GM18526 (cell line): ENCODE results near the gene CEP290.

Experiments used
- POLR2A ChIP-seq: IDR thresholded peaks from 3 replicates; pipeline ENCODE4 v1.6.1; 2011; ENCODE audit not compliant: insufficient read length; ENCODE audit errors: extremely low read depth

CEP290 gene

DNA sequence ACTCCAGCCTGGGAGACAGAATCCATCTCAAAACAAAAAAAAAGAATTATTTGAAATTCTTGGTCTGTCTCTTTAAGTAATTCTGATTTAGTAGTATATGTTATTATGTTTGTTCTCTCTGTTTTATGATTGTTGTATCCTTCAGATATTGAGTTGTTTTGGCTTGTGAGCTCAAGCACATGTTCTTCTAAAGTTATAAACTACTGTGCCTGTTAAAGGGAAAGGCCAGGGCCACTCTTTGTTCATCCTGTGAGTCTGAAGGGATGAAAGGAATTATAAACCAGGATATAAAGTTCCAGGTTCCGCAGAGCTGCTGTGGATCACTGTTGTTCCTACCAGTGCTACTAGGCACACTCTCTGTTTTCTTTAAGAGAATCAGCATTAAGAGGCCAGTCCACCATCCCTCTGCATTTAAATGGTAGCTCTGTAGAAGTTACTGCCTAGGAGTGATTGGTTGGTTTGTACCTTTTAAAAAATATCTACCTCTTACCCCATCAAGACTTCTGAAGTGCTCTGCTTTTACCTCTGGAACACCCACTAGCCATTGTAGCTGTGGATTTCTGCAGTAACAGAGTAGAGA, 14.3 kb upstream of the CEP290 start:
- TF ChIP-seq POLR2A, result no peak

DNA sequence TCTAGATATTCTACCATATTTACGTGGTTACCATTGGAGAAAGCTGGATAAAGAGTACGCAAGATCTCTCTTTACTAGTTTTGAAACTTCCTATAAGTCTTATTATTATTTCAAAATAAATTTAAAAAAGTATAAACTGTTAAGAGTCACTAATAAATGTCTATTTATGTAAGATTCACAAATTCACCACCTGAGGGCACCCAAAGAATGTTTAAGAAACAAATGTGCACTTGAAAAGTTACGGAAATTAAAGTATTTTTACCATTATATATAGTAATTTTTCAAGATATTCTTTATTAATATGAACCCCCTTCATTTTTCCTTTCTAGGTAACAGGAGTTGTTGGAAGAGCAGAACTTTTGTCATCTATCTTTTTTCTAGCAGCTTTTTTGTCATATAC, 12.1 kb upstream of the CEP290 start:
- TF ChIP-seq POLR2A, result no peak

DNA sequence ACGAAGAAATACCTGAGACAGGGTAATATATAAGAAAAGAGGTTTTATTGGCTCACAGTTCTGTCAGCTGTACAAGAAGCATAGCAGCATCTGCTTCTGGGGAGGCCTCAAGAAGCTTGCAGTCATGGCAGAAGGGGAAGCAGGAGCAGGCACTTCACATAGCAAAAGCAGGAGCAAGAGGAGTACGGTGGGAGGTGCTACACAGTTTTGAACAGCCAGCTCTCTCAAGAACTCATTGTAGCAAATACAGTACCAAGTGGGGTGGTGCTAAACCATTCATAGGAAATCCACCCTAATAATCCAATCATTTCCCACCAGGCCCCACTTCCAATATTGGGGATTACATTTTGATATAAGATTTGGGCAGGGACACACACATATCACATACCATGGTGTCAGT, 8.2 kb upstream of the CEP290 start:
- no peak for TF ChIP-seq POLR2A

DNA sequence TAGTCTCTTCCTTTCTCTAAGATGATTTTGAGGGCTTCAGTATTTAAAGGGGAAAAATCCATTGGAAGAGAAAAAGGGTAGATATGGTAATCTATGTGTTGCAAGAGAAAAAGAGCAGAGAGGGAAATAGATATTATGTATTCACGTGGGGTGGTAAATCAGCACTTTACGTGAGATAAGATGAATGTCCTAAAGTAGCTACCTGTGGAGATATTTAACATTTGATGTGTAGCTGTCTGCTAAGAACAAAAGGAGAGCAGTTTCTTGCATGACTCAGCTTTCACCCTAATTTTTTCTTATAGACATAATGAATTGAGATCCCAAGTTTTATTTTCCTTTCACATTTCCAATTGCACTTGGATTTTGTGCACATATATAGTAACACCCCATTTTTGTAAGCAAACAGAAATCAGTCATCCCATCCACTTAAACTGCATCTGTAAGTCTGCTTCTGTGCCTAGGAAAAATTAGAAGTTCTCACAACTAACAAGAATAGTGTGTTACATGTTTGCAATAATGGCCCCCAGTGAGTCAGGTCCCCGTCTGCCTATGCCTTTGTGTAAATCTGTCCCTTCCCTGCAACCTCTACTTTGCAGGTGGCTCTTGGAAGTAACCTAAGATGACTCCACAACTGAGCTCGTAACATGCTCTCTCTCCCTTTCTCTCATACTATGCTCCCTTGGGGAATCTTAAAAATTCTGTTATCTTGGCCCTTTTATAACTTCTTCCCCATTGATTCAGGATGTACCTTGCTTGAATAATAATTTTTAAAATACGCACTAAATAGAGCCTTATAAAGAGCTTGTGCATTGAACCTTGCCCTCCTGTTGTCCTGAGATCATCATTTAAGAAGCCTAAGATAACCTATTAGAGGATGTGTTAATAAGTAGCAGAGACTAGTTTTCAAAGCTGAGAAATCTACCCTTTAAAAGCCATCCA, 3.9 kb upstream of the CEP290 start:
- TF ChIP-seq POLR2A, result no peak

GRCh38 chr12:88144546-88145468, 2.9 kb upstream of the CEP290 start:
- TF ChIP-seq POLR2A, result no peak

- TF ChIP-seq POLR2A, result no peak
Measured at GRCh38 chr12:88144037-88144436, 2.1 kb upstream of the CEP290 start.

DNA sequence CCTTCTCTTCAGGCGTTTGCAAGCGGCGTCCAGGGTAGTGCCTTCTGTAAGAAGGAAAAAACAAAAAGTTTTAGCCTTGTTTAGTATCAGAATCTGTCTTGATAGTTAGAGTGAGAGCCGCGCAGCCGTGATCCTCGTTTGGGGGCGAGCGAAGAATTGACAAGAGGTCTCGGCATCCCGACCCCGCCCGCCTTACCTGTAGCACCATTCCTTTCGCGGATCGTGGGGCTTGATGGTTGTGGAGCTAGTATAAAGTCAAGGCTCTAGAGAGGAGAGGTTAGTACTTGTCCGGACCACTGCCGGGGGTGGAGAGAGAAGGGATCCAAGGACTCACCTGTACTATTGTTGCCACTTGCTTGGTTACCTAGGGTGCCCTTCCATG, 713 bp upstream of the CEP290 start:
- TF ChIP-seq POLR2A, result no peak

- TF ChIP-seq POLR2A, result no peak
Measured at GRCh38 chr12:88141425-88141773, 489 bp downstream of the CEP290 start.

DNA sequence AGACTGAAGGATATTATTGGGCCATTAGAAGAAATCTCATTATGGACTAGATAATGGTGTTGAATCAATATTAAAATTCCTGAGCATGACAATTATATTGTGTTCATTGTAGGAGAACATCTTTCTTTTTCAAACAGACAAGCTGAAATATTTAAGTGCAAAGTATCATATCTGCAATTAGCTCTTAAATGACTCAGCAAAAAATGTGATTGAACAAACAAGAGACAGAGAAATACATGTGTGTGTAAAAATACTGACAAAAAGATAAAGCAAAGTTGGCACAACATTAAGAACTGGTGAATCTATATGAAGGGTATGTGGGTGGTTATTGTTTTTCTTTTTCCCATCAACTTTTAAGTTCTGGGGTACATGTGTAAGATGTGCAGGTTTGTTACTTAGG, 9.5 kb downstream of the CEP290 start:
- TF ChIP-seq POLR2A, result no peak

- no peak for TF ChIP-seq POLR2A
Measured at GRCh38 chr12:88127855-88128254, 14.0 kb downstream of the CEP290 start.

DNA sequence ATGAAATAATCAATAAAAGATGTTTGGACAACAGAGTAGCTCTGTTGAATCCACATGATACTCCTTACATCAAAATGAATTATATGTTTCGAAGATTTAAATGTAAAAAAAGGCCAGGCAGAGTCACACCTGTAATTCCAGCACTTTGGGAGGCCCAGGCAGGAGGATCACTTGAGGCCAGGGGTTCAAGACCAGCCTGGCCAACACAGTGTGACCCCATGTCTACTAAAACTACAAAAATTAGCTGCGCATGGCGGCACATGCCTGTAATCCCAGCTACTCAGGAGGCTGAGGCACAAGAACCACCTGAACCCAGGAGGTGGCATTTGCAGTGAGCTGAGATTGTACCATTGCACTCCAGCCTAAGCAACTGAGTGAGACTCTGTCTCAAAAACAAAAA, 14.8 kb downstream of the CEP290 start:
- TF ChIP-seq POLR2A, result no peak

GRCh38 chr12:88122666-88123065, 19.2 kb downstream of the CEP290 start:
- TF ChIP-seq POLR2A, result no peak

- TF ChIP-seq POLR2A, result no peak
Measured at GRCh38 chr12:88113871-88114270, 28.0 kb downstream of the CEP290 start.

GRCh38 chr12:88111074-88111652, 30.7 kb downstream of the CEP290 start:
- no peak for TF ChIP-seq POLR2A

- no peak for TF ChIP-seq POLR2A
Measured at GRCh38 chr12:88108021-88108420, 33.9 kb downstream of the CEP290 start.
